GM12891 (cell line): ENCODE data around the gene PHLPP1.

Experiments
- DNase-seq: peaks from one replicate; pipeline ENCODE4 v3.0.0; 2011; ENCODE audit warnings: low spot score; ENCODE audit not compliant: insufficient read length
- FAIRE-seq: peaks from 2 replicates; lab custom pipeline; 2011; peaks lifted over from hg19 to GRCh38; lab: Jason Lieb, UNC
- PAX5 ChIP-seq: IDR thresholded peaks from 2 replicates; pipeline ENCODE4 v1.6.1; 2011; ENCODE audit warnings: low read length, moderate library complexity, mild to moderate bottlenecking; ENCODE audit not compliant: insufficient read depth, severe bottlenecking
- POLR2A ChIP-seq: IDR thresholded peaks from 2 replicates; pipeline ENCODE4 v1.6.1; 2011; ENCODE audit warnings: low read depth, low read length, control low read depth
- POLR2AphosphoS5 ChIP-seq: IDR thresholded peaks from 2 replicates; pipeline ENCODE4 v1.6.1; 2011; ENCODE audit warnings: low read depth, low read length, control low read depth
- POU2F2 ChIP-seq: IDR thresholded peaks from 2 replicates; pipeline ENCODE4 v1.6.1; 2011; ENCODE audit warnings: low read depth, mild to moderate bottlenecking, control low read depth, low read length, moderate library complexity
- SPI1 ChIP-seq: IDR thresholded peaks from 2 replicates; pipeline ENCODE4 v1.6.1; 2011; ENCODE audit warnings: low read depth, low read length, control low read depth
- TAF1 ChIP-seq: IDR thresholded peaks from 2 replicates; pipeline ENCODE4 v1.6.1; 2011; ENCODE audit warnings: low read depth, low read length, control low read depth

The PHLPP1 gene

GRCh38 chr18:62987859-62988258 lies 272.5 kb downstream of the PHLPP1 start:
- no peak for DNase-seq
- TF ChIP-seq TAF1: no peak
- no peak for TF ChIP-seq SPI1
- TF ChIP-seq POU2F2: no peak
- TF ChIP-seq POLR2A: no peak
- TF ChIP-seq POLR2AphosphoS5: no peak
- FAIRE-seq: no peak

DNA sequence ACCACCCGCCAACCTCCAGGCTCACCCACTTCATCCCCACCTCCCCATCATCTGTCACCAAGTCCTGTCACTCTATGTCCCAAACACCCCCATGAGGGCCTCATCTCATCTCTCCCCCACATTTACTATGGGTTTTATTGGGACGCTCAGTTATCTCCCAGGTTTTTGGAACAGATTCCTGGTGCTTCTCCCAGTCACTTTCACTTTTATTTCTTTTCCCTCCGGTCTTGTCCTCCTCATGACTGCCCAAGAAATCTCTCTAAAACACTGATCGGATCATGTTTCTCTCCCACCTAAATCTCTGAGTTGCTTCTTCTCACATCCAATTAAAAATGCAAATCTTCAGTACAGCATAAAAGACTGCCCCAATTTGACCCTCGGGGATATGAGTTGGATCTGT lies 273.1 kb downstream of the PHLPP1 start:
- DNase-seq (no peak), FAIRE-seq (no peak)
- TF ChIP-seq TAF1 (no peak), SPI1 (no peak), POLR2A (no peak), PAX5 (no peak), POU2F2 (no peak), POLR2AphosphoS5 (no peak)

- DNase-seq (no peak), FAIRE-seq (no peak)
- TF ChIP-seq TAF1: no peak
- TF ChIP-seq POU2F2: no peak
- TF ChIP-seq POLR2AphosphoS5: no peak
- no peak for TF ChIP-seq SPI1
- TF ChIP-seq POLR2A: no peak
Observed at GRCh38 chr18:62989195-62989594, 273.9 kb downstream of the PHLPP1 start.

DNA sequence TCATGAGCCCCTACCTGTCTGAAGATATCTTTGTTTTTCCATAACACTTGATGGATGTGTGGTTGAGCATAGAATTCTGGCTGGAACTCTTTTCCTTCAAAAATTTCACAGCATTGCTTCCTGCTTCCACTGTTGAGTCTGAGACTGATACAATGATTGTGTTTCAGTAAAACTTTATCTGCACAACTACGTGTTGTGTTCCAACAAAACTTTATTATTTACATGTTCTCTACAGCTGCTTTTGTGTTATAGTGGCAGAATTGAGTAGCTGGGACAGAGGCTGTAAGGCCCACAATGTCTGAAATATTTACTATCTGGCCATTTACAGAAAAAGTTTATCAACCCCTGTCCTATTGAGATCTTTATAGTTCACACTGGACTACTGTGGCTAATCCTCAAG lies 275.3 kb downstream of the PHLPP1 start:
- no peak for FAIRE-seq
- DNase-seq: no peak
- TF ChIP-seq POU2F2 (no peak), POLR2A (no peak), POLR2AphosphoS5 (no peak), TAF1 (no peak), PAX5 (no peak), SPI1 (no peak)

DNA sequence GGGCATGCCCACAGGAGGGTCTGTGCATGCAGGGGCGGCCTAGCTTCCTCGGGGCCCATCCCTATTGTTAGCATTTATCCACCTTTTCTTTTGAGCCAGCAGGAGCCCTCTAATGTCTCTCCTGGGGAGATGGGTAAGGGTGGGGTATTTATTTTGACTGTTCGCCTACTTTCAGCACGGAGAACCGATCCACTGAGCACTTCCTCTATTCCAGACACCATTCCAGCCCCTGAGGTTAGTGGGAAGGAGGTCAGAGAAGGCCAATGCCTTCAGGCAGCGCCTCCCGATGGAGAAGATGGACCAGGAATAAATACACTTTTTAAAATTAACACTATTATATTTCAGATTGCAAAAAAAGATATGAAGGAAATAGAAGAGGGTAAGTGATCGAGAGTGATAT lies 276.0 kb downstream of the PHLPP1 start:
- FAIRE-seq (no peak), DNase-seq (no peak)
- TF ChIP-seq POLR2AphosphoS5: no peak
- TF ChIP-seq TAF1: no peak
- TF ChIP-seq POLR2A: no peak
- TF ChIP-seq SPI1: no peak
- TF ChIP-seq PAX5: no peak
- no peak for TF ChIP-seq POU2F2

DNA sequence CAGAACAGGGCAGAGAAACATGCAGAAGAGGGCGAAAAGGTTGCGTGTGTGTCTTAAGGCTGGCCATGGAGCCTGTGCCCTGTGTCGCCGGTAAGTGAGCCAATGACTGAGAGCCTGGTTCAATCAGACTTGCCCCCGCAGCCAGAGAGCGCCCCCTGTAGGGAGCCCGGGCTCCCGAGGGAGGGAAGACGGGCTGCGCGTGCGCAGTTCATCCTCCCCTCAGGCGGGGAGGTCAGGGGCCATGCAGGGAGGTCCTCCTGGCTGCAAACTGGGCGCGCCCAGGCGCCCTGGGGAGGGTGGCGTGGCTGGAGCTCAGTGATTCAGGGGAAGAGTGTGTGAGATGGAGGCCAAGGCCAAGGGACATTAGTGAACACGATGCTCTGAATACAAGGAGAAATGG lies 276.6 kb downstream of the PHLPP1 start:
- FAIRE-seq (no peak), DNase-seq (no peak)
- no peak for TF ChIP-seq SPI1
- no peak for TF ChIP-seq PAX5
- TF ChIP-seq POU2F2: no peak
- TF ChIP-seq POLR2AphosphoS5: no peak
- TF ChIP-seq POLR2A: no peak
- TF ChIP-seq TAF1: no peak

DNA sequence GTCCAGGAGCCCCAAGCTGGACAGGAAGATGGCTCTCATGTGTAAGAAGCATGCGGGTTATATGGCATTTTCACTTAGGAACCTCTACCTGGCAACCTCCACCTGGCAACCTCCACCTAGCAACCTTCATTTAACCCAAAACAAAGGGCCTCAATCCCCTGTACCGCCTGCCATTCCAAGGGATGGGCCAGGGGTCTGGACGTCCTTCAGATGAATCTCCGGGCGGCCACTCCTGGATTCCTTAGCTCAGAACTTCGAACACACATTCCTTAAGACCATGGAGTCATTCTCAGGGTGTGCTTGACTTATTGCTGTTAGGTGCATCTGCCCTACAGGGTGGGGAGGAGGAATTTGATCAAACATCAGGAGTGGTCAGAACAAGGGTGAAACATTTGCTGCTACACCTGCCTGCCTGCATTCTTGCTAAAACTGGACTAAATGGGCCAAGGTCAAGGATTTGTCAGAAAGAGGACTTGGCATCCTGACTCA lies 277.6 kb downstream of the PHLPP1 start:
- FAIRE-seq (no peak), DNase-seq (no peak)
- TF ChIP-seq POU2F2 (no peak), TAF1 (no peak), POLR2AphosphoS5 (no peak), PAX5 (no peak), SPI1 (no peak), POLR2A (no peak)

DNA sequence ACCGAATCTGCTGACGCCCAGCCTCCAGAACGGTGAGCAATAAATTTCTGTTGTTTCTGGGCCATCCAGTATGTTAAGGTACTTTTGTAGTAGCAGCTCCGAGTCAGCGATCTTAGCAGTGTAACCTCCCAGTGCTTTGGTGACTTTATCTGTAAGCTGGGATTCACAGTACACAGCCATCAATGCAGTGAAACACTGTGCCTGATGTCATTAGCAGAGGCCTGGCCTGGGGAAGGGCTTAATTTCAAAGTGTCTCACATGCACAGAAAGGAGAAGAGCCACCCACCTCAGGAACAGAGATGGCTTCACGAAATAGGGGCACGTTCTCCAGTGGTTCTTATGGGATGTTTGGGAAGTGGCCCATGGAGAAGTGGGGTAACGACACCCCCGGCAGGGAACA lies 281.2 kb downstream of the PHLPP1 start:
- FAIRE-seq (no peak), DNase-seq (no peak)
- TF ChIP-seq POLR2AphosphoS5 (no peak), POLR2A (no peak), POU2F2 (no peak), PAX5 (no peak), TAF1 (no peak), SPI1 (no peak)

- FAIRE-seq (no peak), DNase-seq (no peak)
- TF ChIP-seq POLR2A (no peak), POLR2AphosphoS5 (no peak), SPI1 (no peak)
Observed at GRCh38 chr18:62997076-62997475, 281.7 kb downstream of the PHLPP1 start.

DNA sequence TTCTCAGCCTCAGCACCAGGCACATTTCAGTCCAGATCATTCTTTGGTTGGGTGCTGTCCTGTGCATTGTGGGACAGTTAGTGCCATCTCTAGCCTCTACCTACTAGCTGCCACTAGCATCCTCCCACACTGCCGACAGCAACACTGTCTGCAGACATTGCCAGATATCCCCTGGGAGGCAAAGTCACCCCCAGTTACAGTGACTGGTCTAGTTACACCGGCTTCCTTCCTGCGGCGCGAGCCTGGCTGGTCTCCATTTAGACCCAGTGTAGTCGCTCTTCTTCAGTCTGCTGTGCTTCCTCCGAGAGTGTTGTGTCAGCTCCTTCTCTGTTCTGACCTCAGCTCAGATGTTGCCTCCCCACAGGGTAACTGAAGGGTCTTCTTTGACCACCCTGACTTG lies 283.1 kb downstream of the PHLPP1 start:
- TF ChIP-seq SPI1 (no peak), TAF1 (no peak), PAX5 (no peak), POU2F2 (no peak), POLR2AphosphoS5 (no peak), POLR2A (no peak)
- DNase-seq: no peak
- peak; percentile 40 for FAIRE-seq
